Left ventricle myocardium superior (tissue), 1 donor: Measurements from ENCODE around the gene CCL17. TPM values are rescaled to one million over a fixed set of nuclear protein-coding genes. Genes with fewer than 3 reads are reported as not detected.
"Not testable (repeated sequence)": the region's sequence is repeated elsewhere in the genome, so short reads cannot be mapped to it uniquely, and the experiment has no call there.

Experiments
- ATAC-seq: fragments of 200-7000 bp; cut with Tn5 transposase; one replicate; pipeline ENCODE4 v1.9.1; 2020; ENCODE audit warnings: mild to moderate bottlenecking, moderate library complexity
- DNase-seq: peaks from one replicate; pipeline ENCODE4 v3.0.0-alpha.2; 2020
- intact Hi-C: fragments of 100-400 bp; cut with micrococcal nuclease; formaldehyde crosslinking; loops from one replicate; pipeline ENCODE4 v1.11.0; 2022
- total RNA-seq: library from RNA; stranded (reverse); fragmentation: NEBNext Ultra II Directional; extraction: Animal tissue kit (Norgen Biotek cat#: 25700); gene quantifications from one replicate; pipeline ENCODE4 v1.2.1, GENCODE V29; 2021
- donor health status: DM: no; HTN: yes; CAD: no; lungs with severe emphysema.

Gene CCL17
- total RNA-seq, 1 donor from 2014 or later: not detected

GRCh38 chr16:57422026-57422944 lies 17.7 kb downstream of the CCL17 start:
- intact Hi-C loops: loop anchor here (1.0 kb wide), 1 partner anchor 122 kb away; no protein-coding TSS in a partner anchor
- DNase-seq (peak; percentile 53), ATAC-seq (peak; percentile 54)

GRCh38 chr16:57423152-57423551 lies 18.6 kb downstream of the CCL17 start:
- no peak for ATAC-seq
- DNase-seq: no peak
- intact Hi-C loops: no loop called here

DNA sequence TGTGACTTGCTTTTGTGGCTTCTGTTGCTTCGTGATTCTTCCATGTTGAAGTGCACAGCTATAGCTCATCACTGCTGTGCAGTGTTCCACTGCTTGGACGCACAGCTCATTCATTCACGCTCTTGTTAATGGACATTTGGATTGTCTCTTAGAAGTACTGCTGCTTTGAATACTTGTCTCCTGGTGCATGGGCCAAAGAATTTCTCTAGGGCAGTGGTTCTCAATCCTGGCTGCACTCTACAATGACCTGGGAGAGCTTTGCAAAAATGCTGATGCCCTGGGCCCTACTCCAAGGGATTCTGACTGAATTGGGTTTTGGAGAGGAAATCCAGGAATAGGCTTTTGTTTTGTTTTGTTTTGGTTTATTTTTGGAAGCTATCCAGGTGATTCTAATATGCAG lies 20.0 kb downstream of the CCL17 start:
- peak; percentile 71 for ATAC-seq
- no peak for DNase-seq
- intact Hi-C loops: no loop called here

DNA sequence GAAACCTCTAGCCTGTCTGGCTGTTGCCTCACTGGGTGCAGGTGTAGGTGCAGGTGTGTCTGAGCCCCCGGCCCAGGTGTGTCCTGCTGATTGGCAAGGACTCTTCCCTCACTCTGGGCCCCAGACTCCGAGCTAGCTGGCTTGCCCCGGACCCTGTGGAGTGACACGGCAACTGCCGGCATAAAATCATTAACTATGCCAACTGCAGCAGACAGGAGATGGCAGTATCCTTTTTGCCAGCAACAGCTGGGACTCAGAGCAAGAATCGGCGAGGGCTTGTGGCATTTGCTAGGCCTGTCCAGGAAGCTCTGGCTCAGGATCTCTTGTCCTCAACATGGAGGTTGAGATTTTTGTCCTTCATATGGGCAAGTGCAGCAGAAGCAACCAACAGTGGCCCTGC lies 21.8 kb downstream of the CCL17 start:
- no peak for DNase-seq
- intact Hi-C loops: no loop called here
- ATAC-seq: no peak

DNA sequence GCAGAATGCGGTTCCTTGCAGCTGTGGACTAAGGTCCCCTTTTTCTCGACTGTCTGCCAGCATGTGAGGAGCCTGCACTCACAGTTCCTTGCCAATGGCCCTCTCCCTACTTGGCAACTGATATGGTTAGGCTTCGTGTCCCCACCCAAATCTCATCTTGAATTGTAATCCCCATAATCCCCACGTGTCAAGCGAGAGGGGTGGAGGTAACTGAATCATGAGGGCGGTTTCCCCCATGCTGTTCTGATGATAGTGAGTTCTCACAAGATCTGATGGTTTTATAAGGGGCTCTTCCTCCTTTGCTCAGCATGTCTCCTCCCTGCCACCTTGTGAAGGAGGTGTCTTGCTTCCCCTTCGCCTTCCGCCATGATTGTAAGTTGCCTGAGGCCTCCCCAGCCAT lies 22.7 kb downstream of the CCL17 start:
- no peak for DNase-seq
- intact Hi-C loops: no loop called here
- ATAC-seq: no peak

DNA sequence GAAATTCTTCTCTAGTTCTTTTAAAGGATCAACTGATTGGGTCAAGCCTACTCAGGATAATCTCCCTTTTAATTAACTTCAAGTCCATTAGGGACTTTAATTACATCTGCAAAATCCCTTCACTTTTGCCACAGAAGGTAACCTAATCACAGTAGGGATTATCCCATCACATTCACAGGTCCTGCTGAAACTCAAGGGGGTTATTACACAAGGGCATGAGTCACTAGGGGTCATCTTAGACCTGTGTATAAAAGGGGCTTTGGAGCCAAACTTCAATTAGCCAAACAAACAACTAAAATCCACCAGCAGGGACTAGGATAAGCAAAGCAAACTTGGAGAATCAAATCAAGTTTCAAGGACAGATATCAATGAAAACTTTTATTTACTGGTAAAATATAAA lies 23.3 kb downstream of the CCL17 start:
- intact Hi-C loops: no loop called here
- DNase-seq (no peak), ATAC-seq (no peak)

DNA sequence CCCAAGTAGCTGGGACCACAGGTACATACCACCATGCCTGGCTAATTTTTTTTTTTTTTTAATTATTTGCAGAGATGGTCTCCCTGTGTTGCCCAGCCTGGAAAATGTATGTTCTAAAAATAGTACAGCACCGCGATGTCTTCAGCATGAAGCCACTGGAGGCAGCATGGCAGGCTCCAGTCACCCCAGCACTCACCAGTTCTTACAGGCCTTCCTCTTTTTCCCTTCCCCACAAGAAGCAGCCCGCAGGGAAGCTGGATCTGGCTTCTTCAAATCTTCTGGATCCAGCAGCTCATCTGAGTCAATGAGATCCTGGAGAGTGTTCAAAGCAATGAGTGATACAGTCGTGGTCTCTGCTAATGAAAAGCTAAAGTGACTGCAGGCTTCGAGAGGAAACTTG lies 26.4 kb downstream of the CCL17 start:
- ATAC-seq (no peak), DNase-seq (no peak)
- intact Hi-C loops: no loop called here

DNA sequence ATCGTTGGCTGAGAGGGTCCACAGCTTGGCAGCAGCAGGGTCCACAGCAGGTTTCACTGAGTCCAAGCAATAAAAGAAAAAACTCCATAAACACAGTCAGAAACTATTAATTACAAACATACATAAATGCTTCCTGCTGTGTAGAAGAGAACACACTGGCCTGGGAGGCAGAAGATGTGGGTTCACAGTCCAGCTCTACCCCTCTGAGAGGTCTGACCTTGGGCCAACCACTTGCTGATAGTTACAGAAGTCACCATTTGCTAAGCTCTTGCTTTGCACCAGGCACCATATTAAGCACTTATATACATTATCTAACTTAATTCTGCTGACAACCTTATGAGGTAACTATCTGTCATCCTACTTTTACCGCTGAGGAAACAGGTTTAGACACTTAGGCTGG lies 27.9 kb downstream of the CCL17 start:
- intact Hi-C loops: no loop called here
- ATAC-seq (no peak), DNase-seq (no peak)

DNA sequence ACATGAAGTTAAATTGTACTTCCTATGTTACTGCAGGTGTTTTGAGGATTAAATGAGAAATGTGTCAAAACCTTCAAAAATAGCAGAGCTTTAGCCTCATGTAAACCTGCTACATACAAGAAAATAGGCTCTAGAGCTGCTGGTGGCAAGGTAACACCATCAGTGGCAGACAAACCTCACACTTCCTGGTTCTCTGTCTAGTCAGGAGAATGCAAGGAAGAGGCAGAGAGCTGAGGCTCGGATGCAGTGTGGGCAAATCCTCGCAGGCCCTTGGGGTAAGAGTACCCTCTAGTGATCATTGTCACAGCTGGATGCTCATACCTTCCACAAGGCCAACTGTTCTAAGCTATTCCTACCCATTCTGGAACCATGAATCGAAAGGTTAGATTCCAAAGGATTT lies 28.4 kb downstream of the CCL17 start:
- intact Hi-C loops: no loop called here
- DNase-seq (no peak), ATAC-seq (no peak)

GRCh38 chr16:57434003-57434402 lies 29.4 kb downstream of the CCL17 start:
- DNase-seq (no peak), ATAC-seq (no peak)
- intact Hi-C loops: no loop called here

GRCh38 chr16:57435838-57436237 lies 31.3 kb downstream of the CCL17 start:
- DNase-seq (no peak), ATAC-seq (no peak)
- intact Hi-C loops: no loop called here

DNA sequence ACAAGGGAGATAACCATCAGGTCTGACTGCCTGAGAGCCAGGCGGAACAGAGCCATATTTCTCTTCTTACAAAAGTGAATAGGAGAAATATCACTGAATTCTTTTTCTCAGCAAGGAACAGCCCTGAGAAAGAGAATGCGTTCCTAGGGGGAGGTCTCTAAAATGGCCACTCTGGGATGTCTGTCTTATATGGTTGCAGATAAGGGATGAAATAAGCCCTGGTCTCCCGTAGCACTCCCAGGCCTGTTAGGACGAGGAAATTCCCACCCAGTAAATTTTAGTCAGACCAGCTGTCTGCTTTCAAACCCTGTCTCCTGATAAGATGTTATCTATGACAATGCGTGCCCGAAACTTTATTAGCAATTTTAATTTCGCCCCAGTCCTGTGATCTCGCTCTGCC lies 35.4 kb downstream of the CCL17 start:
- DNase-seq, ATAC-seq, intact Hi-C loops: not testable (repeated sequence)

DNA sequence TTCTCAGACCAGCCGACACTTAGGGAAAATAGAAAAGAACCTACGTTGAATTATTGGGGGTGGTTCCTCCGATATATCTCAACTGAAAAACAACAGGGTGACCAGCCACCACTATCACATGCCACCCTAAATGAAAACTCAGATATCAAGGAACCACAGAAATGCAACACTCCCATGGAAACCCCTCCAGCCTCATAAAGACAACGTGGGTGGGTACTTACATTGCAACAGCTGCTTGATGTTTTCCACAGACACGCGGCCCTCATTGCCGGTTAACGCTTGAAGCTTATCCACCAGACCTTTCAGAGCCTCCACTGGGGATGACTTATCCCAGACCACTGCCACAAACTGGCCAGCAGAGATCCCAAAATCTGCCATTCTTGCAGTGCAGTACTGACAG lies 36.0 kb downstream of the CCL17 start:
- DNase-seq, ATAC-seq, intact Hi-C loops: not testable (repeated sequence)

GRCh38 chr16:57444711-57445110 lies 40.1 kb downstream of the CCL17 start:
- ATAC-seq (no peak), DNase-seq (no peak)
- intact Hi-C loops: no loop called here

DNA sequence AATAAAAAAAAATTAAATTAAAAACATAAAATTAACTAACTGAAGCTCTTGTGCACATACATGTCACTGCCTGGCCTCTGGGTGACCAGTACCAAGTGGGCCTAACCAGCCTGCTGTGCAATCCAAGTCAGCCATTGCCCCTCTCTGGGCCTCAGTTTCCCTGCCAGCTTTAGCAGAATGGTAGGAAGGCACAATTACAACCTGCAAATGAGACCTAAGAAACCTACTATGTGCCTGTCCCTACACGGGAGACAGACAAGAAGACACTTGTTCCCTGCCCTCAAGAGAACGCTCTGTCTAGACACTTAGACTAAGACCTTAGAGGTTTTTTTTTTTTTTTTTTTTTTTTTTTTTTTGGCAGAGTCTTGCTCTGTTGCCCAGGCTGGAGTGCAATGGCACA lies 40.9 kb downstream of the CCL17 start:
- intact Hi-C loops: no loop called here
- ATAC-seq (no peak), DNase-seq (no peak)

DNA sequence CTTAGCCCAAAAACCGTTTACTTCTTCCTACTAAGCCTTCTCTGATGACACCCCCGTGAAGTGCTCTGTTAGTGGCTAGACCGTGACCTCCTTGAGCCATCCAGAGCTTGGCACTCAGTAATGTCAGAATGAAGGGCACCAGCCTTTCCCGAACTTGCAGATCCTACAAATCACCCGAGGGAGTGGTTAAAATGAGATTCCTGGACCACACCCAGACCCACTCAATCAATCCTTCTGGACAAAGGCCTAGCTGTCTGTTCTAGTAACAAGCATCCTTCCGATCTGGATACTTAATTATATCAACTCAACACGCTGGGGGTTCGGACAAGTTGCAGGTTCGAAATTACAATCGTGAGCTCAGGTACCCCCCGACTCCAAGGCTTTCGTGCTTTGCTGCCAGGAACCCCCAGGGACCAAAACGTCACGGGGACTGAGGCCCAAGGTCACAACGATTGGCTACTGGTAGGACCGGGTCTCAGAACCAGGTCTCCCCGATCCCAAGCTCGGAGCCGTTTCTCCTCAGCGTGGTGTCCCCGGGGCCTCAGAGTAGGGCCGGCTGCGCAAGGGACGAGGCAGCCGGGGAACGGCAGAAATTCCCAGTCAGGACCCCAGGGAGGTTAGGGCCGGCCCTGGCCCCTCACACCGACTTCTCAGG lies 42.1 kb downstream of the CCL17 start:
- DNase-seq: no peak
- peak; percentile 39 for ATAC-seq
- intact Hi-C loops: no loop called here

GRCh38 chr16:57447186-57447962 lies 42.8 kb downstream of the CCL17 start, which contains the start of the genes CIAPIN1 and COQ9:
Gene CIAPIN1 (minus strand): TSS chr16:57447385. CDS start chr16:57440928, 6,457 bp downstream.
Gene COQ9 (plus strand): TSS chr16:57447479. CDS start chr16:57447506, 27 bp downstream.
- peak; percentile 99 for ATAC-seq
- peak; percentile 98 for DNase-seq
- intact Hi-C loops: no loop called here

DNA sequence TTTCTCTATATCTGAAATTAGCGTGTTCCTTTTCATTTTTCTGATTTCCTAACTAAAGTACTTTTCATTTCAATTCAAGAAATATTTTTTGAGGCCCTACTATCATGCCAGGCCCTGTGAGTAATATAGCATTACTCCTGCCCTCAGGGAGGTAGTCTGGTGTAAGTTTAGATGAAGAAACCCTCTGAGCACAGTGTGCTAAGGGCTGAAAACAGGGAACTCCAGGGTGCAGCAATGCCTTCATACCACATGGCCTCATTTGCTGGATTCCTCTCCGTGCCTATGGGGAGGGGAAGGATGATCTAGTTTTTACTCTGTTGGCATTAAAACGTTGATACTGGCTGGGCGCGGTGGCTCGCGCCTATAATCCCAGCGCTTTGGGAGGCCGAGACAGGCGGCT lies 47.5 kb downstream of the CCL17 start:
- DNase-seq (no peak), ATAC-seq (no peak)
- intact Hi-C loops: no loop called here

- ATAC-seq: peak; percentile 89
- peak; percentile 94 for DNase-seq
- intact Hi-C loops: loop anchor here (10.0 kb wide), 1 partner anchor 52 kb away; no protein-coding TSS in a partner anchor
Measured at GRCh38 chr16:57462209-57462977, 57.8 kb downstream of the CCL17 start, which contains the start of gene POLR2C. Gene POLR2C (plus strand): TSS chr16:57462679. CDS start chr16:57462725, 46 bp downstream.
